GM18508 (cell line): ENCODE measurements around the gene PLPP3.
A peak's percentile ranks its signal among the peaks of the same experiment; 100 is the strongest.

Experiments used
- ATAC-seq: cut with Tn5 transposase; IDR thresholded peaks from one replicate; pipeline ENCODE4 v1.9.1; 2021; ENCODE audit warnings: moderate number of reproducible peaks; ENCODE audit not compliant: insufficient read depth, unreplicated experiment

The PLPP3 gene

DNA sequence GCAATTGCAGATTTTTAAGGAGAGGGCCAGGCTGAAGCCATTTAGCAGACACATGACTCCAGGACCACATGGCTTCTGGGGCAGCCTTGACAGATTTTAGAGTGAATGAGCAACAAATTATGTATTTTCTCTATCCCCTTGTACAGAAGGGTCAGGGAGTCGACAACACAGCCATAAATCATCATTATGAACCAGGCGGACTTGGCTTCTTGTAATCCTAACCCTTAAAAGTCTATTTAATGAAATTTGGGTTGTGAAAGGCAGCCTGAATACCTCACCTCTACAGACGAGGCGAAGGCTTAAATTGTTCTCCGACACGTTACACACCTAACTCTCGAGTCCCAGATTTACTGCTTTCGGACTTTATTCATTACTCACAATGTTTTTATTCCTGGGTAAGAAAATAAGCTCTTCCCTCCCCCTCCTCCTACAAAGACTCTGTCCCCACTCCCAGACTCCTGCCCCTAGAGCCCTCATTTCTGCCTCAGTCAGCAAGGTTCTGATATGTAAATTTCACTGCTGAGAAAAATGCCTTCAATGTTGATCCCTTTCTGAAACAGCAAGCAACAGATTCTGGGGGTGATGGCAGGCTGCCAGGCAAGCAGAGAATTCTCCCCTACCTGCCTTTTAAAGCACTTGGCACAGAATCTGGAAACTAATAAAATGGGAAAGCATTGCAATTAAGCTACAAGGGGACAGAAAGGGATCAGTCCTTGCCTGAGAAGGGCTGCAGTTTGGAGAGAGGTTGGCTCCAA, 51.6 kb downstream of the PLPP3 start:
- no peak for ATAC-seq

DNA sequence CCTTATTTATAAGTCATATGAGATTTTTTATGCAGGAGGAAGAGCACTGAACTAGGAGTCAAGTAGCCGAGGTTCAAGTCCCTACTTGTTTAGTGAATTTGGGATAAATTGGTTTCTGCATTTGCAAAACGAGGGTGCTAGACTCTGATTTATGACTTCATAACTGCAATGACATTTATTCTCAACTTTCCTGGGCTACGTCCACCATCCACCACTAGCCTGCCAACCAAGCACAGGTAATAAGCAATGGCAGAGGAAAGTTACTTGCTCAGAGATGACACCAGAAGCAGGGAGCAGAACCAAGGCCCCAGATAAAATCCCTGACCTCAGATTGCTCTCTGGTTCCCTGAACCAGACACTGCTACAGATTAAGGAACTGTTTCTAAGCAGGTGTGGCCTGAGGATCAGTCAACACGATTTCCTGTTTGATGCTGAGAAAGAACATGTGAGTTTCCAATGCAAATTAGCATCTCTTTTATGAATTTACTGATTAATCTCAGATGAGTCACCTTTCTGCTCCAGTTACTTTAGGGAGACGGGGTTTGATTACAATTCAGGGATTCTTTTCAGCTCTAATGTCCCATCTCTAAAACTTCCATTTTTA, 52.7 kb downstream of the PLPP3 start:
- ATAC-seq: peak; percentile 55

DNA sequence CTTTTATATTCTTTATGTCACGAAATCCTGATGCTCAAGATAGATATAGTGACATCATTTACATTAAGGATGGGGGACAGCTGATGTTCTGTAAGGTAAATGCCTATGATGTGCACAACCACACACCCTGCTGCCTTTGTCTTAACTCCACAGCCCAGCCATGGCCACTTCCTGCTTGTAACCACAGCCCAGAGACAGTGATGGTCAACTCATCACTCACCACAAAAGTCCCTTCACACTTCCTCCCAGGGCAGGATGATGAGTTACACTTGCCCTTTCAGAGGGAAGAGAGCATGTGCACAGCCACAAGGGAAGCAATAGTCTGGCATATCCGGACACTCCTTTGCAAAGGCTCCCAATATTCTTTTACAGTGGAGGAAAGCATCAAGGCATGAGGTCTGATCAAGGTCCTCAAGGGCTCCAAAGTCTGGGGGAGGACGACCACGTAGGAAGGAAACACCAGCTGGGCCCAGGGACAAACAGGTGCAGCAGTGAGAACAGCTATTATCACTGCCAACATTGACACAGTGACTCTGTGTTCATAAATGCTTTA, 53.8 kb downstream of the PLPP3 start:
- ATAC-seq: peak; percentile 68

DNA sequence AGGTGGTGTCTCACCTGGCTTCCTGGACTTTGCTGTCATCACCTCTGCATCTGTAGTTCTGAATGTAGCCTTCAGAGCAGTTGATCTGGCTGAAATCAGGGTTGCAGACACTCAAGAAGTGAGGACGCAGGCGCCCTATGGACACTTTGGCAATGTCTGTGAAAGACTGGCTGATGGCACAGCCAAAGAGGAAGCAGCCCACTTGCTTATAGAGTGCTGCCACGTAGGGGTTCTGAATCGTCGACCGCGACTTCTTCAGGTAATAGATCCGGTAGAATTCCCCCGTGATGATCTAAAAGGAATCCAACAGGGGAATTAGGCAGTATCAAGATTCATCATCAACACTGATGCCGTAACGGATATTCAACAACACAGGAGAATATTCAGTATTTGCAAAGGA, 55.1 kb downstream of the PLPP3 start:
- no peak for ATAC-seq

DNA sequence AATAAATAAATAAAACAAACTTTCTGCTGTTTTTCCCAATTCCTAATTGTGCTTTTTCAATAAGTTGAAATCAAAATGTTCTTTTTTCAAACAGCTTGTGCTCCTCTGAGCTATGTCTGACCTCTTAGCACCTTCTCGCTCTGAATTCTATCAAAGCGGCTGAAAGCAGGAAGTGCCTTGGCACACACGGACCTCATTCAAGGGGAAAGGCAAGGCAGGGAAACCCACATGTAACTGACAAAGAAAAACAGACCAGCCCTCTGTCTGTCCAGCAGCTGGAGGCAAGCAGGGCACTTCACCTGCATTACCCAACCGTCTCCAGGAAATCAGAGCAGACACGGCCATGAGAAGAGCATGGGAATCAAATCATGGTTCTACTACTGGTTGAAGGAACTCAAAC, 56.7 kb downstream of the PLPP3 start:
- no peak for ATAC-seq

DNA sequence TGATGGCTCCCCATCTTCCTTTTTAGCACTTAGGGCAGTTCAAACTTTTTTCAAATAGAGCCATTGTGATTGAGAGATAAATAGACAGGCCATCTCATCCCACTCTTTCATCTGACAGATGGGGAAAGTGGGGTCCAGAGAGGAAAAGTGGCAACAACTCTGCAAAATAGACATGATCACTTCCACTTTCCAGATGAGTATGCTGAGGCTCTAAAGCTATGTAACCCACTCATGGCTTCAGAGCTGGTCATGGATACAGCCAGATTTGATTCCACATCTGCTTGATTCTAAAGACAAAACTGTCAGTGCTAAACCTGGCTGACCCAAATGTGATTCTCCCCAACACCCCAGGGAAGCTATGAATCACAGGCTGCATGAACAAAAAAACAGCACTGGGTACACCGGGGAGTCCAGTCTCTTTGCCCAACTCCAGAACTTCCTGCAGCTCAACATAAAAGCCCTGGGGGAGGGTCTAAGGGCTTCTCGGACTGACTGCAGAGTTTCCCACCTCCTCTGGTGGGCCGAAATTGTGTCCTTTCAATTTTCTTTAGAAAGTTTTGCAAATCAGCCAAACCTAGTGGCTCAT, 59.3 kb downstream of the PLPP3 start:
- ATAC-seq: no peak

DNA sequence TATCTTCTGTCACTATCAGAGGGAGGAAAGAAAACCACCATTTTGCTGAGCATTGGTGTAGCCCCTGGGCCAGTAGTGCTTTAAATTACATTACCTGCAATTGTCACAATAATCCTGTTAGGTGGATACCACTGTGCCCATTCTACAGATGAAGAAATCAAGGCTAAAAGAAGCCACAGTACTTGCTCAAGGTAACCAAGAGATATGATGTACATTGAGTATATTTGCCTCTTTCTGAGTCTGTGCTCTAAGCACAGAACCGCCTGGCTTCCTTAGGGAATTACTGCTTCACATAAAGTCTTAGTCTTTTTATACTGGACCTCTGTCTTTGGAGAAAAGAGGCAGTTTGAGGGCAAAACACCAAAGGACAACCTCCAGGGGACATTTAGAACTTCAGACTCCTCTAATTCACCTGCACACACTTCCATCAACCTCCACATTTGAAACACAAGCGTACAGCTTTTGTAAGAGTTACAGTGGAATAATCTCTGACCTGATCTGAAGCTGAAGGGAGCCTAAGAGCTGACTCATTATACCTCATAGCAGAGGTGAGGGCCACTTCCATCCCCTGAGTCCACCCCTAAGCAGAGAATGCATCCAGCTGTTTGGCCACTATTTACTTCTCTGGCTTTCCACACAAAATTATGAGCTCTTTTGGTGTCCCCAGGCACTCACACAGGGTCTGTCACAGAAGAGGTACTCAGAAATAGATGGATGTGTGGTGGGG, 61.8 kb downstream of the PLPP3 start:
- no peak for ATAC-seq

DNA sequence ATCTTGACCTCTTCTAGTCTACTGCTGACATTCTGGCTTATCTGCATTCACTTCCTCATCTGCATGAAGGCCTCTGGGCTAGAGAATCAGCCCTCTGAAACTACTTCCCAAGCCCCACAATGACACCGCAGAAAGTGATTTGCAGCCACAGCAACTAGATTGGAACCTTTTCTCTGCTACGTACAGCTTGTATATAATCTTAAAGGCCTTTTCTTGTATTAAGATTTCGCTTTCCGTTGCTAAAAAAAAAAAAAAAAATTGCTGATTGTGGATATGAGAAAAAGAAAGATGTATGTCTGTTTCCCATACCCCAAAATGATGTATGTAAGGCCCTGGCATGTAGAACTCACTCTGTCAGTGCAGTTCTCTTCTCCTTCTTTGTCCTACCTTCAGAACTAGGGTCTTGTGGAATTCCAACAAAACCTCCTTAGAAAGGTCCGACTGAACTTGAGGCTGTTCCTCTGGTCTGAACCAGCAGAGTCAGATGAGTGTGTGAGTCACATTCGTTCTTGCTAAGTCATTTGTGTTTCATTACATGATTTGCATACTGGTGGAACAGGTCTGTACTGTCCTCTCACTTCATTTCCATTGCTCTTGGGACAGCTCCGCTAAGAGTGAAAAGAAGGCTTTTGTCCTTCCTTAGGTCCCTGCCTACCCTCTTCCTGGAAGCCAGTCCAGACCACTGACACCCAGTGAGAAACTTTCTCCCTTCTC, 62.7 kb downstream of the PLPP3 start:
- peak; percentile 87 for ATAC-seq

DNA sequence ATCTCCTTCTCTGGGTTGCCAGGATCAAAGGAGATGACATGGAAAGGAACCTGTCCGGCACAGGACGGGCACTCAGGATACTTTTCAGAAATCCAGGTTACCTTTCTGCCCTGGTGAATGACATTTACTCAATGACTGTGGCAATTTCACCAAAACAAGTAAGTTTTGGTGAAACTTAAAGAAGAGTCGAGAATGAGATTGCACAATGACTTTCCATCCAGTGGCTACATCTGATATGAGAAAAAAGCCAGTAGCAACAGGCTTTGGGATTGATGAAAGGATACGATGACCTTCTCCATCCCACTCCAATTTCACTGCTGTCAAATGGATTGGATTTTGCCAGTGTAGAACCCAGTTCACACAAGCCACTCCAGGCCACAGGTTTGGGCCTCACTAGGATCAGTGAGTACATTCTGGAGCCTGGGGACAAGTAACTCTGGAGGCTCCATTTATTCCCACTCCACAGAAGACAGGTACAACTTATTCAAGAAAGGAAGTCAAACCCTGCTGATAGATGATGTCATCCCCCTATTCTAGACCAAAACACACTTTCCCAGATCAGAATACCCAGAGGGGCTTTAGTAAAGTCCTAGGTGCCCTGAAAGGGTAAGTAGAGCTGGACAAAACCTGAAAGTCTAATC, 63.3 kb downstream of the PLPP3 start:
- ATAC-seq: no peak

DNA sequence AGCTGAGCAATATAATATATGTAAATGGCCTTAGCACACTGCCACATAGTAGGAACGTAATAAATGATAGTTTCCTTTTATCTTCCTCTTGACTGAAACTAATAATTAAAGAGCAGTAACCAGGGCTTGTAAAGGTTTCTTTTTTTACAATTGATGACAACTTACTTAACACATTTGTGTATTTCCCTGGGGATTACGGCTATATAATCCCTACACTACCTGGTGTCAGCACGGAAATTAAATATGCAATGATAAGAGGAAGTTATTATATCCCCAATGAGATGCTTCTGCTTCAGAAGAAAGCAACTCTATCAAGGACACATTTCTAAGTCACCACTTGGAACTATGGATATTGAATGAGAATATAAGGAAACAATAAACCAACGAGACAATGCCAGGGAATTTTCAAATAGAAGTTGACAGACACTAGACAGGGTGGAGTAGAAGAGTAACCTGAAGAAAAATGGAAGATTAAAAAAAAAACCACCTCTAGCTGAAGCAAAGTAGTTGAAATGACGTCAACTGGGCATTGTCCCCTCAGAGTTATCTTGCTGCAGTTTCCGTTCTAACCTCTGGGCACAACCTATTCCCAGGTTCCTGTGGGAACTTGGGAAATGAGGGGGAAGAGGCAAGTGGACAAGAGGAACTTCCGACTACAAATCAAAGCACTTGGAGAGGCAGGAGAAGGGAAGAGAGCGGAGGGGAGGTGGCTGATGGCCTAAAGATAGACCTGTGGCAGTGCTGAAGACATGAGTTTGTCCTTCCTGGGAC, 66.5 kb downstream of the PLPP3 start:
- ATAC-seq: no peak

DNA sequence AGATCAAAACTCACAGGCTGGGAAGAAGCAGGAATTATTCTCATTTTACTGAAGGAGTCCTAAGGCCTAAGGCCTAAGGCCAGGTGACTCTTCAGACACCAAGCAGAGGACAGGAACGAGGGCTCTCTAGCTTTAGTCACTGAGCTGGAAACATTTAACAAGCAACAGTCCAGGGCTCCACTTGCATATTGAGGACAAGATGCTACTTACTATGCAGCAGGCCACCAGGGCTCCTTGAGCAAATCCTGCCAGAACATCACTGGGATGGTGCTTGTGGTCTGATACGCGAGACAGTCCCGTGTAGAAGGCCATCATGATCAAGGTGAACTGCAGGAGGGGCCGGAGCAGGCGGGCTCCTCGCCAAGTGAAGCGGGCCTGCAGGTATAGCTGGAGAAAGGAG, 67.6 kb downstream of the PLPP3 start:
- ATAC-seq: no peak

DNA sequence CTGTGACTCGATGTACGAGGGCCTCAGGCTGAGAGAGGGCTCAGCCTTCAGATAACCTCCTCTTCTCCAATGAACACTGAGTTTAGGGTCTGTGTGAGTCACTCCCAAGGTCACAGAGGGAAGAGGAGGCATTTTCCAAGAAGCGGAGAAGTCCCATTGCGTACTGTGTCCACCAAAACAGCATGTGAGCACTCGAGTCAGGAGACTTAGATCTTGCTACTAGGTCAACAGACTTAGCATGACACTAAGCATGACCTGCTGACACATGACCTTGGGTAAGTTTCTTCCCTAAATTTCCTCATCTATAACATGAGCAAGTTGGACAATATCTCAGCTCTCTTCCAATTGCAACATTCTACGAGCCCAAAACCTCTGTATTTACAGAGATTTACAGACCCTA, 68.0 kb downstream of the PLPP3 start:
- ATAC-seq: no peak

DNA sequence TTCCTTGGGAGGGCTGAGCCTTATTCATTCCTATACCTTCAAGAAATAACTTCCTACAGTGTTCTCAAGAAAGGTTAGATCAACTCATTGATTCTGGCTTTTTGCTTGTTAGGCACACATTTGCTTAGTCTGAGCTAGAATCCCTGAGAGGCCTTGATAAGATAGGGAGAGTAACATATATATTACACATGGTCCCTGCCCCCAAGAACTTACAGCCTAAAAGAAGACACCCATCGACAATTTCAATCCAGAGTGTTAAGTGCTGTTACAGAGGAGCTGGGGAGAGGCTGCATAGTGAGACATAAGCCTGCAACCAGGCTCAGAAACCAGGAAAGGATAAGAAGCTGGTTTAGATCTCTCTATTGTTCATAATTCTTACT, 68.7 kb downstream of the PLPP3 start:
- ATAC-seq: no peak

DNA sequence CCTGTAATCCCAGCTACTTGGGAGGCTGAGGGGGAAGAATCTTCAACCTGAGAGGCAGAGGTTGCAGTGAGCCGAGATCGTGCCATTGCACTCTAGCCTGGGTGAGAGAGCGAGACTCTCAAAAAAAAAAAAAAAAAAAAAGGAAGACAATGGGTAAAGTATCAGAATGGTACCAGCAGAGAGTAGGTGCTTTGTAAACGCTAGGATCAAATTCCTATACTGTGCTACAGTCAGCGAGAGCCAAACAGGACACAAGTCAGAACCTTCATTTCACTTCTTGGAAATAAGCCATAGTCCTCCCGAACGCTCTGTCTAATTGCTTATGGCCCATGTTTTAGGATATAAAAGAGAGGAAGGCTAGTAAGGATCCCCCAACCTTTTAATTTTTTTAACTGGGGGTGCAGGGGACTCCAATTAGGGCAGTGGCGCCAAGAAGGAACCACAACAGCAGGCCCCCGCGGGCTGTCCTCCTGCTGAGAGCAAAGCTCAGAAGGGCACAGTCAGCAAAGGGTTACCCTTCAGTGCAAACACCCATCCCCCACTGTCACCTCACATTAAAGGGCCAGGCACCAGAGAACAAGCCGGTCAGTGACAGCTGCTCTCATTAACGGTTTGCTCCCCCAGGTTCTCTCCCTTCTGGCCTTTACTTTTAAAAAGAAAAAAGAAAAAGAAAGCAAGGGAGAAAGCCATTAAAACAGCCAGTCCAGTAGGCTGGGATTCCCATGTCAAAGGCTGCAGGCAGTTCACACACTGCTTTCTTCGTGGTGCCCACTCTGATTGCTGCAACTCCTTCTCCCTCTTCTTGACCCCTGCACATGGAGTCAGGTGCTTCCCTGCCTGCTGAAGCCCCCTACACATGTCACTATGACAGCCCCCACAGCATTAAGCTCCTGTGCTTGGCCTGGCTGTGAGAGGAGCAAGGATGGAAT, 69.4 kb downstream of the PLPP3 start:
- no peak for ATAC-seq

DNA sequence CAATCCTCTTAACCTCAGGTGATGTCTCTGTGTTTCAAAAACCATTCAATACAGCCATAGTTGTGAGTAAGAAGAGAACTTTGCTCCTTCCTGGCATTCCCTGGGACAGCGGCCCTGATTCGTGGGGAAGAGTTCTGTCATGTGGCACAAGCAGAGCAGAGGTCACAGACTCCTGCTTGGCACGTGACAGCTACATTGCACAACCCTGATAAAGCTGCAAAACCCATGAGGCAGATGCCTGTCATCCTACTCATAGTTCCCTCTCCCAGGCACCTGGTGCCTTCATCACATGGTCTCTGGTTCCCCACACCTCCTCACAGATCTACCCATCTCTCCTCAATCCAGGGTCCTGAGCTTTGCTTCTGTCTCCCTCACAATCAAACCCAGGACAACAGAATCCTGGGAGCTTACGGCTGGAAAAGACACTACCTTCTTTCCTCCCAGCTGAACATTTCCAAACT, 70.8 kb downstream of the PLPP3 start:
- ATAC-seq: no peak

DNA sequence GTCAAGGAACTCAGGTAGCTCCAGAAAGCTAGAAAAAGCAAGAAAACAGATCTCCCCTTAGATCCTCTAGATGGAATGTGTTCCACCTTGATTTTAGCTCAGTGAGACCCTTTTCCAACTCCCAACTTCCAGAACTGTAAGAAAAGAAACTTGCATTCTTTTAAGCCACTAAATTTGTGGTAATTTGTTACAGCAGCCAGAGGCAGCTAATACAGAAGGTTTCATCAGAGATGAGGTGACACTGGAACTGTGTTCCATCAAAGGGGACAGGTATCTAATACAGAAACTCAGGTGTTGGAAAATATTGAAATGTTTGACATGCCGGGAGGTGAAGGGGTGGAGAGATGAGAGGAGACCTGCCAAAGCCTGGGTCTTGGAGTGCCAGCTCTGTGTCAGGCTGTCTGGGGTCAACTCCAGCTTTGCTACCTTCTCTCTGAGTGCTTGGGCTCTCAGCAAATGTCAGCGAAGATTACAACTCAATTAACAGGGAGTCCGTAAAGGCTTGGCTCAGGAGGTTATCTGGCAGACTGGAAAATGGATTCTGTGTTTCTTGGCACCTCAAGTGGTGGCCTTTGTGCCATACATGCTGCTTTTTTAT, 71.3 kb downstream of the PLPP3 start:
- no peak for ATAC-seq

DNA sequence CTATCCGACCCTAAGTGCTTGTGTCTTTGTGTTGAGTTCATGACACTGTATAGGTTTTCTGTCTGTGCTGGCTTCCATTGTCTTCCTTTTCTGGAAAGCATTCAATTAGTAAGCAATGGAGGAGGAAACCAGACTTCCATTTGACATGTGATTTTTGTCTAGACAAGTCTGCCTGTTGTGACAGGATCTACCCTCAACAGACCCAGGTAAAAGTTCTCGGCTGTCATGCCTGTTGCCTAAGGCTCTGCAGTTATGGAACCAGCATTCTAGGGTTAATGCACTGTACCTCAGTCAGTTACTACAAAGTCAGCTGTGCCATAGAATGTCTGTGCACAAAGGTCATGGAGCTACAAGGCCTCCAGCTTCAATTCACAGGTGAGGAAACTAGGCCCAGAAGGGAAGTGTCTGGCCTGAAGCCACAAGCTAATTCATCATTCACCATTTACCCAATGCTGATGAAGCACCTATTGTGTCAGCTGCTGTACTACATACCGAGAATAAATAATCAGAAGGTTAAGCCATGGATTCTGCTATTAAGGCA, 72.3 kb downstream of the PLPP3 start:
- ATAC-seq: no peak
